K562 (cell line): Measurements from ENCODE around the gene EEF2. TPM values are rescaled to one million over a fixed set of nuclear protein-coding genes. Genes with fewer than 3 reads are reported as not detected.

ENCODE experiments used
- AFF1 ChIP-seq, 2 experiments: fragments of 450-650 bp; IDR thresholded peaks; 2 replicates each; pipeline ENCODE4 v1.6.1; 2018; ENCODE audit warnings: mild to moderate bottlenecking in 2 of 2, low read depth in 1 of 2; ENCODE audit not compliant: partially characterized antibody in 2 of 2
- CCNT2 ChIP-seq: IDR thresholded peaks from 2 replicates; pipeline ENCODE4 v1.6.1; 2011; ENCODE audit warnings: borderline replicate concordance, low read depth, mild to moderate bottlenecking, moderate library complexity, mixed read lengths, low read length; ENCODE audit not compliant: insufficient read length; ENCODE audit errors: extremely low read depth
- DACH1 ChIP-seq: fragments of 450-650 bp; IDR thresholded peaks from 2 replicates; pipeline ENCODE4 v1.6.1; 2018; ENCODE audit not compliant: partially characterized antibody
- ESRRA ChIP-seq: fragments of 450-650 bp; IDR thresholded peaks from 2 replicates; pipeline ENCODE4 v1.6.1; 2014; ENCODE audit warnings: low read depth, mild to moderate bottlenecking, moderate library complexity, borderline replicate concordance
- ETV5 ChIP-seq: sonication (generic); formaldehyde crosslinking; IDR thresholded peaks from 2 replicates; pipeline ENCODE4 v1.4.0; 2020; ENCODE audit warnings: low read depth, mild to moderate bottlenecking, missing genetic modification reagents
- FOS ChIP-seq: IDR thresholded peaks from 3 replicates; pipeline ENCODE4 v1.6.1; 2011; ENCODE audit not compliant: insufficient read length; ENCODE audit errors: extremely low read depth
- GABPB1 ChIP-seq: sonication (generic); formaldehyde crosslinking; IDR thresholded peaks from 2 replicates; pipeline ENCODE4 v1.8.0; 2022; ENCODE audit warnings: mild to moderate bottlenecking, missing genetic modification reagents
- HCFC1 ChIP-seq: IDR thresholded peaks from 2 replicates; pipeline ENCODE4 v1.6.1; 2012; ENCODE audit warnings: low read depth, low read length, improper control_type of control experiment
- NFIX ChIP-seq: fragments of 250-450 bp; sonication (Bioruptor Pico); IDR thresholded peaks from 2 replicates; pipeline ENCODE4 v1.4.0; 2020; ENCODE audit warnings: low read depth, mild to moderate bottlenecking, moderate library complexity
- RBM15 ChIP-seq: fragments of 200-400 bp; formaldehyde crosslinking; IDR thresholded peaks from 2 replicates; pipeline ENCODE4 v1.6.1; 2018; ENCODE audit warnings: mild to moderate bottlenecking, low read length, moderate library complexity; ENCODE audit not compliant: insufficient read depth
- SAP30 ChIP-seq: fragments of 200-600 bp; sonication (generic); IDR thresholded peaks from 2 replicates; pipeline ENCODE4 v1.6.1; 2012; ENCODE audit warnings: borderline replicate concordance, low read depth, mild to moderate bottlenecking, moderate library complexity, low read length, control low read depth, inconsistent platforms; ENCODE audit not compliant: insufficient read depth, poor library complexity, severe bottlenecking
- SIN3A ChIP-seq, 2 experiments: fragments of 150-350 bp in 1 of 2; IDR thresholded peaks; 2 replicates each; pipeline ENCODE4 v1.6.1; 2011 to 2016; ENCODE audit warnings: borderline replicate concordance in 2 of 2, low read depth in 2 of 2, low read length in 2 of 2, mild to moderate bottlenecking in 2 of 2, moderate library complexity in 2 of 2; ENCODE audit not compliant: control insufficient read depth in 1 of 2
- SMARCB1 ChIP-seq: IDR thresholded peaks from 2 replicates; pipeline ENCODE4 v1.6.1; 2011; ENCODE audit warnings: improper control_type of control experiment, low read depth; ENCODE audit not compliant: insufficient read length
- TAF1 ChIP-seq: IDR thresholded peaks from 2 replicates; pipeline ENCODE4 v1.6.1; 2011; ENCODE audit warnings: mild to moderate bottlenecking, low read length, moderate library complexity; ENCODE audit not compliant: insufficient read depth, control insufficient read depth, severe bottlenecking; ENCODE audit errors: extremely low read depth
- TFAM ChIP-seq: fragments of 250-450 bp; sonication (Bioruptor Pico); conservative IDR thresholded peaks from 2 replicates; pipeline ENCODE4 v1.5.0; 2021; ENCODE audit warnings: mild to moderate bottlenecking, moderate library complexity
- THAP12 ChIP-seq: fragments of 250-450 bp; sonication (Bioruptor Pico); IDR thresholded peaks from 2 replicates; pipeline ENCODE4 v1.9.0; 2021; ENCODE audit warnings: mild to moderate bottlenecking, inconsistent platforms
- XRCC5 ChIP-seq: fragments of 200-400 bp; formaldehyde crosslinking; IDR thresholded peaks from 2 replicates; pipeline ENCODE4 v1.6.1; 2017; ENCODE audit warnings: low read depth, mild to moderate bottlenecking, low read length
- ZFP30 ChIP-seq: fragments of 250-450 bp; sonication (Bioruptor Pico); IDR thresholded peaks from 2 replicates; pipeline ENCODE4 v1.8.0; 2022; ENCODE audit warnings: moderate library complexity, mild to moderate bottlenecking, inconsistent platforms, borderline replicate concordance
- ZNF76 ChIP-seq: fragments of 250-450 bp; sonication (Bioruptor Pico); IDR thresholded peaks from 2 replicates; pipeline ENCODE4 v1.4.0; 2020; ENCODE audit warnings: mild to moderate bottlenecking, moderate library complexity, borderline replicate concordance
- ZNF780A ChIP-seq: fragments of 250-450 bp; sonication (Bioruptor Pico); IDR thresholded peaks from 2 replicates; pipeline ENCODE4 v1.5.0; 2021; ENCODE audit warnings: mild to moderate bottlenecking
- polyA plus RNA-seq, 8 experiments: library from polyadenylated mRNA; depleted of rRNA in 4 of 8; stranded (reverse) in 5 of 8; unstranded in 3 of 8; fragments of >200 nt; fragmentation: Nextera tagmentation in 2 of 8; fragmentation: Illumina TruSeq in 1 of 8; extraction: Ambion mirVana in 2 of 8; extraction: Trizol in 1 of 8; gene quantifications; 2 replicates each; pipeline versions ENCODE4 v1.2.1 to v1.2.3, GENCODE V29; 2011 to 2014; ENCODE audit warnings: inconsistent platforms in 1 of 8, missing spikeins in 1 of 8
- total RNA-seq, 7 experiments: library from RNA; depleted of rRNA in 6 of 7; stranded (reverse); fragments of >200 nt in 6 of 7; fragmentation: Illumina TruSeq in 2 of 7; extraction: Trizol in 2 of 7; gene quantifications; 2 replicates each; pipeline versions ENCODE4 v1.2.1 to v1.2.3, GENCODE V29; 2011 to 2021; ENCODE audit warnings: low replicate concordance in 1 of 7

Gene EEF2
- total and polyA plus RNA-seq, 9 of the 15 experiments (the other 6 are each of a cell fraction or from before 2014, with no cell fraction given): 372 to 3,003 (median 1,453) TPM

- no peak for TF ChIP-seq AFF1 (IDR thresholded peaks at IDR 0.05; ENCODE audit: low read depth in 1 of 2, partially characterized antibody in 2 of 2)
- TF ChIP-seq ESRRA: peak; percentile 42; the same call in 1 of the 2 replicates
- TF ChIP-seq CCNT2: peak; percentile 83
- TF ChIP-seq NFIX (CRISPR knock-in tag): no peak
- TF ChIP-seq TFAM (CRISPR knock-in tag): no peak
- TF ChIP-seq FOS: peak; percentile 31
- 0 out of 2 replicates have a peak, but pooled peaks have one; percentile 18 for TF ChIP-seq XRCC5
- peak; percentile 42; the same call in 1 of the 2 replicates for TF ChIP-seq HCFC1
- TF ChIP-seq RBM15: no peak
- peak; percentile 90 for TF ChIP-seq TAF1
- peak; percentile 68 for TF ChIP-seq GABPB1 (CRISPR knock-in tag)
- 0 out of 2 replicates have a peak, but pooled peaks have one; percentile 44 for TF ChIP-seq ETV5 (CRISPR knock-in tag)
- TF ChIP-seq DACH1: peak; percentile 38
- 0 out of 2 replicates have a peak, but pooled peaks have one; percentile 56 for TF ChIP-seq ZNF76 (CRISPR knock-in tag)
- TF ChIP-seq ZNF780A (CRISPR knock-in tag): 0 out of 2 replicates have a peak, but pooled peaks have one; percentile 27
- TF ChIP-seq SIN3A (IDR thresholded peaks at IDR 0.05; ENCODE audit: borderline replicate concordance in 2 of 2, control insufficient read depth in 1 of 2, low read depth in 2 of 2, low read length in 2 of 2): peak; percentile 71 to 88; a peak in 2 of 4 replicates
- peak; percentile 38 for TF ChIP-seq SAP30
- peak; percentile 47; the same call in 1 of the 2 replicates for TF ChIP-seq THAP12 (CRISPR knock-in tag)
- TF ChIP-seq ZFP30 (CRISPR knock-in tag): no peak
- TF ChIP-seq SMARCB1: no peak
Observed at GRCh38 chr19:4007021-4007835, 22.0 kb upstream of the EEF2 start, which contains the start of gene PIAS4 (continued).
